ENCODE results near the gene ABTB2.

DNA sequence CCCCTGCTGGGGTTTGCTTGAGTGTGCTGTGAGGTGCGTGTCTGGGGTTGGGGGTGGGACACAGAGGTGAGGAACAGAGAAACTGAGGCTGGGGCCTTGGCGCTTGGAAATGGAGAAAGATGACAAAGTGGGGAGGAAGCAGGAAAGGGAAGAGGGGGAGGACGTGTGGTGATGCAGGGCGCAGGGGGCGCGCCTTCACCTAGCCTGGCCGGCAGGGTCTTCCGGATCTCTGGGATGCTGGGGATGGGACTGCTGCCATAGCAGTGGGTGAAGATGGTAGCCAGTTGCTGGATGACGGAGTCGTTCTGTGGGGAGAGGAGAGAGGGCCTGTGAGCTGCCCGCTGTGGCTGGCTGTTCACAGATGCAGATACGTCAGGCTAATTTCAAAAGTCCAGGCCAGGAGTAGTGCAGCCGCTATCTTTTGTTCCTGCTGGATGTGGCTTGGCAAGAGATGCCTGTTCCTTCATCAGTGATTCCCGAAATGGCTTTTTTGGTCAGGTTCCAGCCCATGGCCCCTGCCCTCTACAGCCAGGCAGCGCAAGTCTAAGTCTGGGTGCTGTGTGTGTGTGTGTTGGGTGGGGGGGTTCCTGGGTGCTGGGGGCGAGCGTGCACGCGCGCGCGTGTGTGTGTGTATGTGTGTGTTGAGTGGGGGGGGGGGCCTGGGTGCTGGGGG lies 197.6 kb downstream of the ABTB2 start:
- no peak for TF ChIP-seq POLR2A (IDR thresholded peaks at IDR 0.05)
- TF ChIP-seq, protein P1, sequence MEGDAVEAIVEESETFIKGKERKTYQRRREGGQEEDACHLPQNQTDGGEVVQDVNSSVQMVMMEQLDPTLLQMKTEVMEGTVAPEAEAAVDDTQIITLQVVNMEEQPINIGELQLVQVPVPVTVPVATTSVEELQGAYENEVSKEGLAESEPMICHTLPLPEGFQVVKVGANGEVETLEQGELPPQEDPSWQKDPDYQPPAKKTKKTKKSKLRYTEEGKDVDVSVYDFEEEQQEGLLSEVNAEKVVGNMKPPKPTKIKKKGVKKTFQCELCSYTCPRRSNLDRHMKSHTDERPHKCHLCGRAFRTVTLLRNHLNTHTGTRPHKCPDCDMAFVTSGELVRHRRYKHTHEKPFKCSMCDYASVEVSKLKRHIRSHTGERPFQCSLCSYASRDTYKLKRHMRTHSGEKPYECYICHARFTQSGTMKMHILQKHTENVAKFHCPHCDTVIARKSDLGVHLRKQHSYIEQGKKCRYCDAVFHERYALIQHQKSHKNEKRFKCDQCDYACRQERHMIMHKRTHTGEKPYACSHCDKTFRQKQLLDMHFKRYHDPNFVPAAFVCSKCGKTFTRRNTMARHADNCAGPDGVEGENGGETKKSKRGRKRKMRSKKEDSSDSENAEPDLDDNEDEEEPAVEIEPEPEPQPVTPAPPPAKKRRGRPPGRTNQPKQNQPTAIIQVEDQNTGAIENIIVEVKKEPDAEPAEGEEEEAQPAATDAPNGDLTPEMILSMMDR (IDR thresholded peaks at IDR 0.05), result no peak

Measured in esophagus squamous epithelium (tissue), 4 donors.